Thoracic aorta (tissue), 2 donors: Measurements from ENCODE around the gene FOXN1. TPM values are rescaled to one million over a fixed set of nuclear protein-coding genes. Genes with fewer than 3 reads are reported as not detected.

Experiments
- ATAC-seq: fragments of 150-250 bp; one replicate; pipeline ENCODE4 v1.8.0; 2017; ENCODE audit warnings: low read depth; ENCODE audit not compliant: insufficient number of reproducible peaks, low FRiP score
- DNase-seq: peaks from one replicate; pipeline ENCODE4 v3.0.0-alpha.2; 2020; ENCODE audit warnings: low spot score
- H3K27ac ChIP-seq, 2 donors: fragments of 200-600 bp; sonication (generic); 1 replicate in 1 of 2; 2 replicates in 1 of 2; pipeline ENCODE4 v1.5.1; 2016; ENCODE audit warnings: mild to moderate bottlenecking in 2 of 2, moderate library complexity in 2 of 2
- H3K27me3 ChIP-seq: fragments of 200-600 bp; sonication (generic); replicated peaks from 2 replicates; pipeline ENCODE4 v1.6.0; 2016; ENCODE audit warnings: mild to moderate bottlenecking; ENCODE audit not compliant: insufficient read depth
- H3K36me3 ChIP-seq: fragments of 200-600 bp; sonication (generic); one replicate; pipeline ENCODE4 v1.5.1; 2016
- H3K4me1 ChIP-seq, 2 donors: fragments of 200-600 bp; sonication (generic); 1 replicate in 1 of 2; 2 replicates in 1 of 2; pipeline versions ENCODE4 v1.5.1 to v1.6.0; 2016; ENCODE audit warnings: low read depth in 2 of 2, mild to moderate bottlenecking in 1 of 2; ENCODE audit not compliant: control insufficient read depth in 1 of 2
- H3K4me3 ChIP-seq: fragments of 200-600 bp; sonication (generic); 2 replicates; pipeline ENCODE4 v1.5.1; 2016; ENCODE audit warnings: mild to moderate bottlenecking
- H3K9me3 ChIP-seq: fragments of 200-600 bp; sonication (generic); 2 replicates; pipeline ENCODE4 v1.5.1; 2016
- CTCF ChIP-seq: fragments of 200-600 bp; sonication (generic); IDR thresholded peaks from one replicate; pipeline ENCODE4 v1.5.1; 2019; ENCODE audit warnings: antibody characterized with exemption
- total RNA-seq, 2 donors: library from RNA; depleted of rRNA; stranded (reverse); fragments of >200 nt; gene quantifications; one replicate each; pipeline versions ENCODE4 v1.1.0 to v1.2.3, GENCODE V29; 2016

FOXN1 gene
- total RNA-seq, 2 donors from 2014 or later, result not detected

DNA sequence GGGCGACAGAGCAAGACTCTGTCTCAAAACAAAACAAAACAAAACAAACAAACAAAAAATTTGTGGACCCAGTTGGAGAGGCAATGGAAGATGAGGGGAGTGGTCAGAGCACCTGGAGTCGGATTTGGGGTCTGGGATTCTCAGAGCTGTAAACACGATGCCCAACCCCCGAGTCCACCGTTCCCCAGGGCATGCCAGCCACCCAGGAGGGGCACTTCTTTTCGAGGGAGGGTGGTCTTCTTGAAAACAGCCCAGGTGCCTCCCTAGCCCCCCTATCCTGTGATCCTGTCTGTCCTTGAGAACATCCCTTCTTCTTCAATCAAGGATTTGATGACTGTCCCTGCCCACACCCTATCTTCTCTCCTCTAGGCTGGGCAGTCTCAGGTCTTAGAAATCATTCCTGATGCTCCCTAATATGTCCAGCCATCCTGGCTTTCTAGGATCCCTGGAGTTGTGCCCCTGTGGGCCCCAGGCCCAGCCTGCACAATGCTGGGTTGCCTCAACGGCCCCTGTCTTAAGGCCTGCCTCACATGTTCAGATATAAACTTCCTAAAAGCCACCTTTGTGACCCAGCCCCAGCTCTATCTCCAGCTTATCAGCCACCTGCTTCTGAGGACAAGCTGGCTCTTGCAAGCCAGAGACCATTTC is 35.8 kb upstream of the FOXN1 start:
- Histone ChIP-seq H3K4me1 (no peaks in the 10 kb centered on the region), H3K9me3 (no peaks in the 10 kb centered on the region), H3K4me3 (no peak overlapping the region), H3K27me3 (no peaks in the 10 kb centered on the region), H3K36me3 (no peaks in the 10 kb centered on the region), H3K27ac (no peak overlapping the region)
- TF ChIP-seq CTCF, result no peak
- no peak for DNase-seq
- ATAC-seq, result no peak

DNA sequence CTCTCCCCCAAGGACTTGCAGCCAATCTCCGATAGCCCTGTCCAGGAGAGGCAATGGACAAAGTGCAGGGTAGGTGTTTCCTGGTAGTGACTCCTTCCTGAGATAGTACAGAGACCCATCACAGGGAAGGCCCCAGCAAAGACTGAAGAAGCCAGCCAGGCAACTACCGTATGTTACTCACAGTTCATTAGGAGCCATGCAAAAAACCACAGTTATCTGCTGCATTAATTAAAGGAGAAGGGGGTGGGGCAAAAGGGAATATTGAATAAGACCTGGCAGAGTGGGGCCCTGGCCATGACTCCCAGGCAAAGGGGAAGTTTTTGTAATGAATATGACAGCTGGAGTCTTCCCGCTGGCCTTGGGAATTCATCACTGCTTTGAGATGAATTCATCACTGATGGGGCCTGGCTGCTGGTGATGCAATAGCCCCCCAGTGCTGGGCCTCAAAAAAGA is 35.2 kb upstream of the FOXN1 start:
- no peak for ATAC-seq
- no peak for DNase-seq
- no peaks in the 10 kb centered on the region for H3K27me3 ChIP-seq
- no peaks in the 10 kb centered on the region for H3K36me3 ChIP-seq
- no peaks in the 10 kb centered on the region for H3K4me1 ChIP-seq
- TF ChIP-seq CTCF, result no peak
- no peak overlapping the region for H3K27ac ChIP-seq
- no peak overlapping the region for H3K4me3 ChIP-seq
- no peaks in the 10 kb centered on the region for H3K9me3 ChIP-seq

DNA sequence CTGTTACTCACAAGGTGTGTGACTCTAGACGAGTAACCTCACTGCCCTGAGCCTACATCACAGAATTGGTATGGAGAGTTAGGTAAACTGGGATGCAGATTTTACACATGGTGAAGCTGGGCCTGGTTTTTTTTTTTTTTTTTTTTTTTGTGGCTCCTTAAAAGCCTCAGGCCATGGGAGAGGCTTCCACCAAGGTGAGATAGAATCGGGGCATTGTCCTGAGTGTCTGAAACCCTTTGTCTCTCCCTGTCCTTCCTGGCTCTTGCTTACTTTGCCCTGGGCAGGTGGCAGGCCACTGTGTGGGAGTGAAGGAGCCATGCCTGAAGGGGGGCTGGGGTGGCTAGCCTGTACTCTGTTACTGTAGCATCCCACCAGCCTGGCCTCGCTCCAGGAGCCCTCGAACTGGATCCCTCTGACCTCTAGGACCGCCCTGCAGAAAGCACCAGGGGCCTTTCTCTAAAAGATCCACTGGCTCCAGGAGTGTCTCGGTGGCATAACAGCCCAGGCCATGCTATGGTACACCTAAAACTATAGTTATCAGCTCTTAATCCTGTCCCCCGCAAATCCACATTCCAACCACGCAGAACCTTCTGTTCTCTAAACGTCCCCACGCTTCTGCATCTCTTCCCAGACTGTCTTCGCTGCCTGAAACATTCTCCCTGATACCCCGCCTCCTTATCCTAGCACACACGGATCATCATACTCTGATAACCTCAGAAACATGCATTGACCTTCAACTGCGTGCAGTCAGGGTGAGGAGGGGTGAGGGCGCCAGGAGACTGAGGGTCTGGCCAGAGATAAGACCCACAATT is 34.4 kb upstream of the FOXN1 start:
- DNase-seq (no peak), ATAC-seq (no peak)
- H3K27ac ChIP-seq, result no peak overlapping the region
- H3K4me3 ChIP-seq, result no peak overlapping the region
- H3K9me3 ChIP-seq, result no peaks in the 10 kb centered on the region
- no peaks in the 10 kb centered on the region for H3K4me1 ChIP-seq
- no peaks in the 10 kb centered on the region for H3K36me3 ChIP-seq
- TF ChIP-seq CTCF, result no peak
- H3K27me3 ChIP-seq, result no peaks in the 10 kb centered on the region

DNA sequence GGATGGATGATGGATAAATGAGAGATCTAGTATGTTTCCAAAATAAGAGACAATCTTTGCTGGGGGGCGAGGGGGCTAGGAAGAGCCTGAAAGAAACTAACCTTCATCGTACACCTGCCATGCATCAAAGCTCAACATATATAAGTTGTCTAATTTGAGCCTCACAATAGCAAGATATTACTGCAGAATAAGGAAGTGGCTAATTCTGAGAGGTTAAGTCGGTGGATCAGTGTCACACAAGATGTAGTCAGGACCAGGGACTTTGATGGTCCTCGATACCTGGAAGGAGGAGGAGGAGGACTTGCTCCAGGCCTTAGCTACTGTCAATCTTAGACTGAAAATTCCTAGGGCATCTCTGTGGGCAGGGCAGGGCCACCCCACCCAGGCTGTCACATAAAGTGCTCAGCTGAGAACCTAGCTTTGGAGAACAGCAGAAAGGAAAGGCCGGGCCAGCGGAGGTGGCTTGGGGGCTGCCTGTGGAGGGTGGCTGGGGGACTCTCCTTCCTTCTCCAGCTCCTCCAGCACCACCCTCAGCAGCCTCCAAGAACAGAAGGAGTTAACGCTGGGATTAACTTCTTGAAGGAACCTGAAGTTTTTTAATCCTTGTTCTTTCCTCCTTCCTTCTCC is 33.2 kb upstream of the FOXN1 start:
- H3K4me3 ChIP-seq, result no peak overlapping the region
- no peak for TF ChIP-seq CTCF
- H3K4me1 ChIP-seq, result no peaks in the 10 kb centered on the region
- no peak for DNase-seq
- no peak for ATAC-seq
- H3K27ac ChIP-seq, result no peak overlapping the region
- no peaks in the 10 kb centered on the region for H3K27me3 ChIP-seq
- H3K9me3 ChIP-seq, result no peaks in the 10 kb centered on the region
- no peaks in the 10 kb centered on the region for H3K36me3 ChIP-seq

DNA sequence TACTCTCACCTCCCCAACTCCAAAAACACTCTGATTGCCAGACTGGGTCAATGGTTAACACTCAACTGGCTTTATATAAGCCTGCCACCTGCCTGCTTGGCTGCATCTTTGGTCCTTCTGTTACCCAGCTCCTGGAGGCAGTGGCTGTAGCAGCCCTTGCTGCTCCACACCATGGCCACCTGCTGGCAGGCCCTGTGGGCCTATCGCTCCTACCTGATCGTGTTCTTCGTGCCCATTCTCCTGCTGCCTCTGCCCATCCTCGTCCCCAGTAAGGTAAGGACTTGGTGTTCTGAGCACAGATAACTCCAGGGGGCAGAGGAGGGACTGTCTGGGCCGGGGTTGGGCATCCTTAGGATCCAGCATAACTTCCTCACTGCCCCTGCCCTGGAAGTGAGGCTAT is 32.6 kb upstream of the FOXN1 start, which contains the start of gene SLC13A2:
TSS of gene SLC13A2 (plus strand) at position 103 of the 400 bp plus-strand sequence. CDS start at position 172, 69 bp downstream.
- H3K27ac ChIP-seq, result no peak within 1 kb of the TSS
- no peak for ATAC-seq

More for the DNA sequence above, 32.6 kb upstream of the FOXN1 start, which contains the start of gene SLC13A2:
- TF ChIP-seq CTCF, result no peak
- H3K4me1 ChIP-seq, result no peaks in the 10 kb centered on the region
- no peaks in the 10 kb centered on the region for H3K27me3 ChIP-seq
- H3K9me3 ChIP-seq, result no peaks in the 10 kb centered on the region
- no peak within 1 kb of the TSS for H3K4me3 ChIP-seq
- H3K36me3 ChIP-seq, result no peaks in the 10 kb centered on the region
- no peak for DNase-seq
